BE2C (cell line): Measurements from ENCODE around the gene ACADVL.

Experiments used
- DNase-seq: peaks from one replicate; pipeline ENCODE4 v3.0.0-alpha.2; 2020
- H3K27me3 ChIP-seq: fragments of 250-450 bp; sonication (Bioruptor Pico); 2 replicates; pipeline ENCODE4 v1.5.1; 2020; ENCODE audit warnings: mild to moderate bottlenecking
- H3K36me3 ChIP-seq: fragments of 250-450 bp; sonication (Bioruptor Pico); 2 replicates; pipeline ENCODE4 v1.5.1; 2020; ENCODE audit warnings: mild to moderate bottlenecking
- H3K4me1 ChIP-seq: fragments of 250-450 bp; sonication (Bioruptor Pico); 2 replicates; pipeline ENCODE4 v1.5.1; 2020
- H3K4me3 ChIP-seq: 2 replicates; pipeline ENCODE4 v1.5.1; 2011; ENCODE audit warnings: low read depth, low read length
- H3K9me3 ChIP-seq: fragments of 250-450 bp; sonication (Bioruptor Pico); 2 replicates; pipeline ENCODE4 v1.5.1; 2020
- CTCF ChIP-seq: IDR thresholded peaks from 2 replicates; pipeline ENCODE4 v1.5.1; 2012; ENCODE audit warnings: mild to moderate bottlenecking, low read depth, low read length

Gene ACADVL

GRCh38 chr17:7238420-7239090 lies 18.8 kb downstream of the ACADVL start:
- Histone ChIP-seq H3K36me3 (peaks cover 25% of the 10 kb centered on the region), H3K4me1 (no peaks in the 10 kb centered on the region), H3K9me3 (no peaks in the 10 kb centered on the region), H3K4me3 (peak overlapping the region; percentile 78), H3K27me3 (no peaks in the 10 kb centered on the region)
- TF ChIP-seq CTCF: no peak
- DNase-seq: no peak

- Histone ChIP-seq H3K27me3 (no peaks in the 10 kb centered on the region), H3K36me3 (peaks cover 25% of the 10 kb centered on the region), H3K4me1 (no peaks in the 10 kb centered on the region), H3K4me3 (peak within 1 kb of the TSS; percentile 82), H3K9me3 (no peaks in the 10 kb centered on the region)
- DNase-seq: peak; percentile 93
- no peak for TF ChIP-seq CTCF
Observed at GRCh38 chr17:7239091-7240027, 19.6 kb downstream of the ACADVL start, which contains the start of gene PHF23. PHF23 (minus strand) TSS chr17:7239457; CDS start chr17:7239279, 178 bp downstream.

- no peak for DNase-seq
- H3K4me3 ChIP-seq: peak overlapping the region; percentile 82
- no peak for TF ChIP-seq CTCF
Observed at GRCh38 chr17:7240375-7240774, 20.6 kb downstream of the ACADVL start.

GRCh38 chr17:7241090-7241733 lies 21.5 kb downstream of the ACADVL start:
- peaks cover 18% of the 10 kb centered on the region for H3K36me3 ChIP-seq

More at GRCh38 chr17:7240375-7240774, 20.6 kb downstream of the ACADVL start:
- Histone ChIP-seq H3K27me3 (no peaks in the 10 kb centered on the region), H3K9me3 (no peaks in the 10 kb centered on the region), H3K36me3 (peaks cover 25% of the 10 kb centered on the region), H3K4me1 (no peaks in the 10 kb centered on the region)

More at GRCh38 chr17:7241090-7241733, 21.5 kb downstream of the ACADVL start:
- H3K4me3 ChIP-seq: peak overlapping the region; percentile 82
- DNase-seq: no peak
- TF ChIP-seq CTCF: no peak
- no peaks in the 10 kb centered on the region for H3K27me3 ChIP-seq
- no peaks in the 10 kb centered on the region for H3K9me3 ChIP-seq
- no peaks in the 10 kb centered on the region for H3K4me1 ChIP-seq
